ENCODE measurements around the gene RCN1. TPM values are rescaled to one million over a fixed set of nuclear protein-coding genes. Genes with fewer than 3 reads are reported as not detected.
A peak's percentile ranks its signal among the peaks of the same experiment; 100 is the strongest.
"Not testable (repeated sequence)": the region's sequence is repeated elsewhere in the genome, so short reads cannot be mapped to it uniquely, and the experiment has no call there.

Gene RCN1
- total RNA-seq, result 164 and 170 TPM in 2 replicates

DNA sequence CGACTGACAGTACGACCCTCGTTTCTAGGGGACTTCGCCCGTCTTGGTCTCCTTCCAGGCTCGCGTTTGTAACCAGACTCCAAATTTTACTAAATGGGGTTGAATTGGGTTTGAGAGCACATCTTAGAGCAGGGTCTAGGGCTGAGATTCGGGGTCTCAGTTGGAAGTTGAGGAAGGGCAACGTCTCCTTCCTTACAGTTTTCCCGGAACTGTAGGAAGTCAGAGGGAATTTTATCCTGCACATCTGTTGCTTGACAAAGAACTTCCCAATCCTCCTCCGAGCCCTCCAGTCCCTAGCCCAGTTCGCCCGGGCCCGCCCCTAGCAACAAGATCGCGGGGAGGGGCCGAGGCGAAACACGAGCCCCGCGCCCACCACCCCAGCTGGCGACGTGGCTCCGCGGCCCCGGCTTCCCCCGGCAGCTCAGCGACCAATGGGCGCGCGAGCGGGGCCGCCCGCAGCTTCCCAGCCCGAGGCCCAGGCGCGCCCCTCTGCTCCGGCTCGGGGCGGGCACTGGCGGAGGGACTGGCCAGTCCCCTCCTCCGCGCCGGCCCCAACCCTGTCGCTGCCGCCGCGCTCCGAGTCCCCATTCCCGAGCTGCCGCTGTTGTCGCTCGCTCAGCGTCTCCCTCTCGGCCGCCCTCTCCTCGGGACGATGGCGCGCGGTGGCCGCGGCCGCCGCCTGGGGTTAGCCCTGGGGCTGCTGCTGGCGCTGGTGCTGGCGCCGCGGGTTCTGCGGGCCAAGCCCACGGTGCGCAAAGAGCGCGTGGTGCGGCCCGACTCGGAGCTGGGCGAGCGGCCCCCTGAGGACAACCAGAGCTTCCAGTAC, at the start of gene RCN1:
Gene RCN1 (plus strand): TSS at position 530 of the 826 bp plus-strand sequence. CDS start 123 bp downstream, at position 653.
- DNase-seq (ENCODE audit: low read depth in 2 of 2), result peak; percentile 27 to 93

DNA sequence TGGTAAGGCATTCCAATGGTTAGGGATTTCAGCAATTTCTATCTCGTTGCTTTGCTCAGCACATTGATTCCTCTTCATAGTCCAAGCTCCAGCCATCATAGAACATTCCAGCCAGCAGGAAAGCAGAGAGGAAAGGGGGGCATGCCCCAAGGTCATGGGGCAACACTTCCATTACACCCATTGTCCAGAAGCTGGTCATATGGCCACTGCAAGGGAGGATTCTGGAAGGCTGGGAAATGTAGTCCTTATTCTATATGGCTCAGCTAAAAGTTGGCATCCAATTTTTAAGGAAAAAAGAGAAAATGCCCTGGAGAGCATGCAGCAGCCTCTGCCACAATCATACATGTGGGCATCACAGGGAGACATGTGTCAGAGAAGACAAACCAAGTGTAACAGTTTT, 47.1 kb upstream of the RCN1 start:
- DNase-seq (ENCODE audit: low read depth in 2 of 2), result no peak

DNA sequence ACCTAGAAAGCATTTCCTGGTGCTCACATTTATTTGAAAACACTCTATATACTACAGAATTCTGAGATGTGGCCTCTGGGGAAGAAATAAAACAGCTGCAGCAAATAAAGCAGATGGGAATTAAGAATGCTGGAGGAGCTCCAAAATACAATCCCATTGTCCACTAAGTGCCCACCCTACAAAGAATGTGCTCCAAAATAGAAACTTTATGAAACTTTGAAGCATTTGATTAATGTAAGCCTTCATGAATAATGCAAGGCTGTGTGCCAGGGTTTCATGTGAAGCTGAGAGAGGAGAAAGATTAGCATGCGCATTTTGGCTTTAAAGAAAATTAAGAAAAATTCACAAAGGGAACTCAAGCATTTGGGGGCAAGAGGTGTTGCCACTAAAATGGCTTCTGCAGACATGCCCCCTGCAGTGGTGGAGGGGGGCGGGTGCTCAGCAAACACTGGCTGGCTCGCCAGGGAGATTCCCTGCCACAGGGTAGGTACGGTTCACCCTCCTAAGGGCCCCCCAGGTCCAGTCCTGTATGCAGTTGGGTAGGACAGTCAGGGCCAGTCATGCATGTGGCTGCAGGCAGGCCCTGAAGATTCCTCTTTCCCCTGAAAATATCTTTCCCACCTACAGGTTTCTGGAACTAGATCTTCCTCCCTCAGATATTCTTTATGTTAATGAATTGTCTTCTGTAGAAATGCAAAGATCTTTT, 46.6 kb upstream of the RCN1 start:
- no peak for DNase-seq (ENCODE audit: low read depth in 2 of 2)

DNA sequence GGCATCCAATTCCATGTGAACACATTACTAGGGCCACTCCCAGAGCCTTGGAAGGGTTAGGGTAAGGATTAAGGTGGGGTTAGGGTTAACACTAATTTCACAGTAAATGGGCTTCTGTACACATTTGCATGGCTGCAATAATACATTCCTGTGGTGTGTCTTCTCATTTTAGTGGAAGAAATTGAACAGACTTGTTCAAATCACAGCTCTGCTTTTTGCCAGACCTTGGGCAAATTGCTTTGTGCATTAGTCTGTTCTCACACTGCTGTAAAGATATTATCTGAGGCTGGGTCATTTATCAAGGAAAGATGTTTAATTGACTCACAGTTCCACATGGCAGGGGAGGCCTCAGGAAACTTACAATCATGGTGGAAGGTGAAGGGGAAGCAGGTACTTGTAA, 45.4 kb upstream of the RCN1 start:
- DNase-seq (ENCODE audit: low read depth in 2 of 2), result no peak

DNA sequence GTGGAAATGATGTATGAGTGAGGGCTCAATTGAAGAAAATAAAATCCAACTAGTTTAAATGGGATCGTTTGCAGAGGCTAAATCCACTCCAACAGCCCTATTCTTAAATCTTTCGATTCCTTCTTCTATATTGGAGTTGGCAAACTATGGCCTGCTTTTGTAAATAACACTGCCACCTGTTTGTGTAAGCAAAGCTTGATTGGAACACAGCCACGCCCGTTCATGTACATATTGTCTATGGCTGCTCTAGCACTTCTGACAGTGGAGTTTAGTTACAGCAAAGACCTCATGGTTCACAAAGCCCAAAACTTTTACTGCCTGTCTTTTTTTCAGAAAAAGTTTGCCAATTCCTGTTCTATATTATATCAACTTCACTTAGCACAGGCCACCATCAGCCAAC, 40.6 kb upstream of the RCN1 start:
- no peak for DNase-seq (ENCODE audit: low read depth in 2 of 2)

DNA sequence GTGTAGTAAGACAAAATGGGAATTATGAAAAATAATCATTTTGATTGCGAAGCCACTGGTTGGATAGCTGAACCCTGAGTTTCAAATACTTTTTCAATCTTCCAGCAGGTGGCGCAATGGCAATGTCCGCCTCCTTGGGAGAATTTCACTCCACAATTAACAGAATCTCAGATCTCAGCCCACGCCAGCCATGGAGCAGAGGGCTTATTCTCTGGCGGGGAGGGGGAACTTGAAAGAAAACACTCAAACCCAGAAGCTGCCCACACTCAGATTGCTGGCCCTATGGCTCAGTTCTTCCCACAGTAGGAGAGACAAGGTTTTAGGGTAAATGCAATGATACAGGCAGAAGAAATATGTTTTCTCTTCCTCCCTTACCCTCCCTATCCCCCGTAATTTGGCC, 38.7 kb upstream of the RCN1 start:
- DNase-seq (ENCODE audit: low read depth in 2 of 2), result peak; percentile 21 to 58

DNA sequence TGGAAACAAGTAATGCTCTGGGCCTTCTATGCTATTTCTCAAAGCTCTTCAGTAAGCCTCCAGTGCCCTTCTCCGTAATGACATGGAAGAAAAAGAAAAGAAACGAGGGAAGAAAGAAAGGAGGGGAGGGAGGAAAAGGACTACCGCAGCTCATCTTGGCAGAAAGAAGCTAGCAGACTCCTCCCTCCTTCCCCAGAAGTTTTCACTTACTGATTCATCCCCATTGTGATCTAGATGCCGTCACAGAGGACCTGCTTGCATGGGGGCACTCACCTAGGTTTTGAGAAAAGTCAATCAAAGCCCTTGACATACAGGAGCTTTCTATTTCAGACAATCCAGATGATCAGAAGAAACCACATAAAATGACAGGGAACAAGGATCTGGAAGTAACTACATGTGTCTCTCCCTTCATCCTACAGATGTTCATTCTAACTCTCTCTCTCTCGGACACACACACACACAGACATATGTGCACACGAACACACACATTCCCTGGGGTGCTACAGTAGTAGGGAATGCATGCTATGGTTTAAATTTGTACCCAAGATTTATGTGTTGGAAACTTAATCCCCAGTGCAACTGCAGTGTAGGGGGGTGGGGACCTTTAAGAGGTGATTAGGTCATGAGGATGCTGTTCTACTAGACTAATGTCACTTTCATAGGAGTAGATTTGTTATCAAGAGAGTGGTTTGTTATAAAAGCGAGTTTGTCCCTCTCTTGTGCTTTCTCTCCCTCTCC, 37.6 kb upstream of the RCN1 start:
- DNase-seq (ENCODE audit: low read depth in 2 of 2), result no peak

DNA sequence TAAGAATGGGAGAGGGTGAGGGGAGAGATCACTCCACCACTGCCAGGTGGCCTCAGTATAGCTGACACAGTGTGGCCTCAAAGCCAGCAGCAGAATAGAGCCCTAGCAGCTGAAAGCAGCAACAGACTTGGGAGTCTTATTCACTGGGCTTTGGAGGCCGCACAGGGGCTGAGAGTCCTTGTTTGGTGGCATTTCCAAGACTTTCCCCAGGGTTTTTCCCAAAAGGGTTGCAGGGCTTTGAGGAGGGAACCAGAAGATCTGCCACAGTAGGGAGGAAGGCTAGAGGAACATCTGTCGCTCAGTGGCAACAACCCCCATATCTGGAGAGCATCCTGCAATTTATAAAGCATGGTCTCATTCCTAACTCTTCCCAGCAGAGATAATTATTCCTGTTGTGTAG, 35.0 kb upstream of the RCN1 start:
- DNase-seq (ENCODE audit: low read depth in 2 of 2), result no peak

DNA sequence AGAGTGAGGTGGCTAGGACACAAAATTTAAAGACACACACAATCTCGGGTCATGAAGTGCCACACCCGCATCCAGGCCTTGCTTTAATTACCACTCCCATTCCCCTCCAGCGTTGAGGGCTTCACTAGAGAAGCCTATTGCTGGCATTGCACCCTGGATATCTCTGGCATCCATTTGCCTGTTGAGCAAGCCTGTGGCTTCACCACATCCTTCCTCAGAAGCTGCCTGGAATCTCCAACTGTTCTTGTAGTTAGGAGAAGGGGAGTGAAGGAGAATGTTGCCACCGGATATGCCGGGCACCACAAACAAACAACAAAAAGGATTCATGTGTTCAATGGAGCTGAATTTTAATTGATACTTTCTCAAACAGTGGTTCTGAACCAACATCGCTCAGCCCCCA, 34.4 kb upstream of the RCN1 start:
- no peak for DNase-seq (ENCODE audit: low read depth in 2 of 2)

DNA sequence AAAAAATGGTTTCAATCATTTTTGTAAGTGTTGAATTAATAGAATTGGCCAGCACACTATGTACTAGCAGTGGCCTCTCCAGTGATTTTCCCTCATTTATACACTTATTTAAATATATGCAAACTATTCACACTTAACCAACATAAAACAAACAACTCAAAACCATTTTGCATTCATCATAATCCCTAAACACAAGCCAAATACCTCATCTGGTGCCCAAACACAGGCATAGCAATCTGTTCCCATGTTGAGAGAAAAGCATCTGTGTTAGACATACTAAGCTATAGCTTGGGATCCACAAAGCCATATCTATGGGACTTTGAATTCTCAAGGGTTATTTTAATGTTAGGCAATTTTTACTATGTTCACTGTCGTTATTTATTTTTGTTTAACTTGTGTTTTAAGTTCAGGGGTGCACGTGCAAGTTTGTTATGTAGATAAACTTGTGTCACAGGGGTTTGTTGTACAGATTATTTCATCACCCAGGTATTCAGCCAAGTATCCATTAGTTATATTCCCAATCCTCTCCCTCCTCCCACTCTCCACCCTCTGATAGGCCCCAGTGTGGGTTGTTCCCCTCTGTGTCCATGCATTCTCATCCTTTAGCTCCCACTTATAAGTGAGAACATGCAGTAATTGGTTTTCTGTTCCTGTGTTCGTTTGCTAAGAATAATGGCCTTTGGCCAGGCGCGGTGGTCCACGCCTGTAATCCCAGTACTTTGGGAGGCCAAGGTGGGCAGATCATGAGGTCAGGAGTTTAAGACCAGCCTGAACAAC, 31.0 kb upstream of the RCN1 start:
- DNase-seq (ENCODE audit: low read depth in 2 of 2), result no peak

DNA sequence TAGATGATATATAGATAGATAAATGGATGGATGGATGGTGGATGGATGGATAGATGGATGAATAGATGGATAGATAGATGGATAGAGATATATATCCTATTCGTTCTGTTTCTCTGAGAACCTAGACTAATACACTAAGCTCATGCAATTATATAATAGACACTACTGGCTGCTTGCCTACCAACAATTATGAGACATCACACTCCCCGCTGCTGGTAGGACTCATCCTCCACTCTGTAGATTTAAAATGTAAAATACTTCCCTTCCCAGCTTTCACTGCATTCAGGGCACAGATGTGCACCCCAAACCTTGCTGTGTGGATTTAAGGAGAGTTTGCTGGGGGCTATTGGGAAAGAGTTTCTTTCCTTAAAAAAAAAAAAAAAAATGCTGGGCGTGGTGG, 28.3 kb upstream of the RCN1 start:
- no peak for DNase-seq (ENCODE audit: low read depth in 2 of 2)

DNA sequence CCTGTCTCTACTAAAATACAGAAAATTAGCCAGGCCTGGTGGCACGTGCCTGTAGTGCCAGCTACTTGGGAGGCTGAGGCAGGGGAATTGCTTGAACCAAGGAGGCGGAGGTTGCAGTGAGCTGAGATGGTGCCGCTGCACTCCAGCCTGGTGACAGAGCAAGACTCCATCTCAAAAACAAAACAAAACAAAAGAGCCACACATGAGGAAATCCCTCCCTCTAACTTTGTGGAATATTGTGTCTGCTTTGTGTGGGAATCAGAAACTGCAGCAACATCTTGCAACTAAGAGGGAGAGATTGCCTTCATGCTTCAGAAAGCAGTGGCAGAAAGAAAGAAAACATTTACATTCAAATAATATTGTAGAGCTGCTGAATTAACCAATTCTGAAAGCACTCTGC, 27.8 kb upstream of the RCN1 start:
- DNase-seq (ENCODE audit: low read depth in 2 of 2), result not testable (repeated sequence)

DNA sequence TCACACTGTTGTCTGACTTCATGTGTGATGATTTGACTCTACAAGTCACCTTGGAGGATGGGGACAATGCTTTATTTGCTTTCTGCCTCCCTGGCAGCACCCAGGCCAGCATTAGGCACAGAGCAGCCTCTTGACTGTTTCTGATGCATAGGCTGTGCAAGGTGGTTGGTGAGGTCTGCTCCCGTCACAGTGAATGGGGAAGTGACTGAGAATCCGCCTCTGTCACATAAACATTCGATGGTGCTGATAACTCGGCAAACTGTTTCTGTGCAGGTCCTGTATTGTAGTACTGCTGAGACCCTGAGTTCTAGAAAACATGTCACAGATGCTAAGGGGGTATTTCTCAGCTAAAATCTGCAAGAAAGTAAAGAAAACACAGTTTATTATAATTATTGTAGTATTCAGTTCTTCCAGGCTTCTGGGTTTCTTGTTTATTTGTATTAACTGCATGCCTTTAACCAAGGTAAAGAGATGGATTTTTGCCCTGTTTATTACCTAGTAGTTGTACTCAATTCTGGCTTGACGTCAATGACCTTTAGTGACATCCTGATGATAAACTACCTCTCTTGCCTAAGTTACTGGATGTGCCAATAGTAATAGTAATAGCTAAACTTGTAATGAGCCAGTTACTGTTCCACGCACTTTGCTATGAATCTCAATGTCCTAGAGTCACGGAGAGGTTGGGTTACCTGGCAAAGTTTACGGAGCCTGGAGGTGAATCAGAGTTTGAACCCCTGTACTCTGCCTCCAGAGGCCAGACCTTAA, 24.8 kb upstream of the RCN1 start:
- DNase-seq (ENCODE audit: low read depth in 2 of 2), result no peak

DNA sequence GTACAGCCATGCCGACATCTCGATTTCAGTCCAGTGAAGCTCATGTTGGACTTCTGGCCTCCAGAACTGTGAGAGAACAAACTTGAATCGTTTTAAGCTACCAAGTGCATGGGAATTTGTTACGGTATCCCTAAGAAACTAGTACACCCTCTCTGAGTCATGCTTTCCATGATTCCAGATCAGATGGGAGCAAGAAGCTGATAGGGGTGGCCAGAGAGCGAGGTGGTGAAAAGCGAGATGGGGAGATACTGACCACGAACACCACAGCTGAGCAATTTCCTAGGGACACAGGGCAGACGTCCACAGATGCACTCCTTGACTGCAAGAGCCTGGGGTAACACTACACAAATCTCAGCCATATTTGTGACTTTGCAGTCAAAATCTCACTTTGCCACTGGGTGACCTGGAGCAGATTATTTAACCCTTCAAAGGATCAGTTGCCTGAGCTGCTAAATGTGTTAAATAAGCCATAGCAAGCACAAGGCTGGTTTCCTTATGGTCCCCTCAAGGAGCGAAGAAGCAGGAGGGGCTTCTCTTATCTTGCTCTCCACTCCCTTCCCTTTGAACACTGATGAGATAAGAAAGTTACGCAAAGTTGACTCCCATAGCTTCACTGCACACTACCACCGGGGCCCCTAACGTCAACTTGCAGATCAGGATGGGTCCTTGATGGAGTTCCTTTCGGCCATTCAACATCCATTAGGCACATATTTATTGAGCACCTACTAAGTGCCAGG, 22.6 kb upstream of the RCN1 start:
- DNase-seq (ENCODE audit: low read depth in 2 of 2), result no peak

DNA sequence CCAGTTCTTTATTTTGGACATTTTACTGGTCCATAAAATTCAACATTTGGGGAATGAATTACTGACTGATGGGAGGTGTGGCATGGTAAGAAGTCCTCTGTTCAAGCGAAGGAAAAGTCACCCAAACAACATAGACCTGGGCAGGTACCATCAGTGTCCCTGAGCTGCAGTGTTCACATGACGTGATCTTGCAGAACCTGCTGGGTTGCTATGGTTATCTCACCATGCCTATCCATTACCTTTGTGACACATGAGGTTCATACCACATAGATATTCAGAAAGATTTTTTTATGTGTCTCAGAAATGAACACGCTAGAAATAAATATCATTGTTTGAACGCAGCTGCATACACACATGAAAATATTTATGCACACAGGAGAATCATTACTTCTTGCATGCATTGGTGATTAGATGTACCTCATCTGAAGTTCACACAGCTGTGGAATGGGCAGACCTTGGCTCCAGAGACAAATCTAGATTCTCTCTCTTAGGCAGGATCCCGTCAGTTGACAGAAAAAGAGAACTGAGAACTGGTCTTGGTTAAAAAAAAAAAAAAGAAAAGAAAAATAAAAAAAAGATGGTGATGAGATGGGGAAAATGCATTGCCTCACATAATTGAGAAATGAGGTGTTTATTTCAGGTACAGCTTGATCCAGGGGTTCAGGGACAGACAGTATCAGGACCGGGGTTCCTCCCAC, 21.4 kb upstream of the RCN1 start:
- DNase-seq (ENCODE audit: low read depth in 2 of 2), result no peak

DNA sequence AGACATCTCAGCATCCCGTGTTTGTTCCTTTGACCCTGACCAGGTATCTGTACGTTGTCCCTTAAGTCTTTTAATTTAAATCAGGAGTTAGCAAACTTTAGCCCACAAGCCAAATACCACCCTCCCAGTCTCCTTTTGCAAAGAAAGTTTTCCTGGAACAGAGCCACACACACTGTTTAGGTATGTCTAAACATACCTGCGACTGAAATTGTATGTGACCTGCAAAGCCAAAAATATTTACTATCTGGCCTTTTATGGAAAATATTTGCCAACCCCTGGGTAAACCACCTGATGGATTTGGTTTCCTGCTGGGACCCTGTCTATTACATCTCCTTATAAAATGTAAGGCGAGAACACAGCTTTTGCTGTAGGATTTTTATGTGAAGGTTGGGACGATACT, 20.2 kb upstream of the RCN1 start:
- DNase-seq (ENCODE audit: low read depth in 2 of 2), result no peak

DNA sequence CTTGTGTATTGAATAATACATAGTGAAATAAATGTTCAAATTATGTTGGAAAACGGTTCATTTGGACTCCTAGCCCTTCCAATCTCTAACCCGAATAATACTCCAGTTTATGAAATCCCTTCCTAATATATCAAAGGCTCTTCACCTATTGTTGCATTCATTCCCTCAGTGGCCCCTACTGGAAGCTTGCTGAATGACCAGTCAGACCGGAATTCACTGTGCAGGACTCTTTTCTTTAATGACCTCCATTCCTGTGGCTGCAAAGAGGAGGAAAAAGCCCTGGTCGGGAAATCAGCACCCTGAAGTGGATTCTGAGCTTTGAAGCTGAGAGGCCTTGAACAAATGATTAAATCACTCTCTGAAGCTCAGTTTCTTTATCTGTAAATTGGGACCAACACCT, 19.1 kb upstream of the RCN1 start:
- DNase-seq (ENCODE audit: low read depth in 2 of 2), result peak in 1 of 2 donors; percentile 46

DNA sequence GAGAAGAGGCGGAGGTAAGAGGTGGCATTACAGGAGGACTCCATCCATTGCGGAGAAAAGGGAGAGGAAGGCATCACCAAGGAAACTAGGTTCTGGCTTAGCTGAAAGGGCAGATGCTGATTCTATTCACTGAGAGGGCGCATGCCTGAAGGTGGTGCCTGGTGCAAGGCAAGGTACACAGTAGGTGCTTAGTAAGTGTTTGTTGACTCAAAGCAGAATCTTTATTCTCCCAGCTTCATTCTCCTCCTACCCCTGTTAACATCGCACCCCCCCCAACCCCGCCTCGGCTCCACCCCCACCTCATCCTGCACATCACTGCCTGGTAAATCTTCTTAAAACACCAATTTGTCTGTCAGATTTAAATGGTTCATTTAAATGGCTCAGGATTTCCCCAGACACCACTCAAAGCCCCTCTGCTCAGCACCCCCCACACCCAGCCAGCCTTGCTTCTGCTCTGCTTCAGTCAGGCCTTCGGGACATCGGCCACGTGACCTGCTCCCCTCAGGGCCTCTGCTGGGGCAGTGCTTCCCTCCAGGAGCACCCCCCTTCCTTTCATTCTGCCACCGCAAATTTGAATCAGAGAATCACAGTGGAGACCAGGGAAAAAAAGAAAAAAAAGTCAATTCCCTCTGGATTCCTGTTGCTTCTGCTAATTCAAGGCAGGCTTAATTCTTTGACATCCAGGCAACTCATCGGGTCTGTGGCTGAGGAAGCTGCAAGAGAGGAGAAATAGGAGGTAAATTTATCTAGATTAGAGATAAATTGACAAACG, 17.8 kb upstream of the RCN1 start:
- DNase-seq (ENCODE audit: low read depth in 2 of 2), result no peak

DNA sequence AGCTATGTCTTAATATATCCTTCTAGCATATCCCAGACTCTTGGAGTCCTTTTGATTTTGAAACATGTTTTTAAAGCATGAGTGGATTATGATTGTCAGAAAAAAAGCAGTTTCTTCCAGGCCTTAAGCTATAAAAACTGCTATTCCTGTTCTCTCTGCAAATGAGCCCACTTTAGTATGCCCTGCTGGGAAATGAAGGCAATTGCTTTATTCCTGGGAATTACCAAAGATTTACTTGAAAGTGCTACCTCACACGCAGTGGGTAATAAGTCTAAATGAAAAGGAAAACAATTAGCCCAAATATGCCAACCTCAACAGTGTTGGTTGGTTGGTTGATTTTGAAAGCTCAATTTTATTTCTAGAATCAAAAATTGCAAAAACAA, 17.2 kb upstream of the RCN1 start:
- no peak for DNase-seq (ENCODE audit: low read depth in 2 of 2)

Data from dermis microvascular lymphatic vessel endothelial cell (primary cell).